ENCODE data around the gene ZNF835. TPM values are rescaled to one million over a fixed set of nuclear protein-coding genes. Genes with fewer than 3 reads are reported as not detected.

ZNF835 gene
- total and polyA plus RNA-seq, 2 of the 13 experiments (the other 11 are each of a cell fraction or from before 2014, with no cell fraction given) = not detected

- peak; percentile 100 for TF ChIP-seq NFAT5 (CRISPR knock-in tag; IDR thresholded peaks at IDR 0.05)
- peak; percentile 76; the same call in 1 of the 2 replicates for TF ChIP-seq ZNF512B (CRISPR knock-in tag; IDR thresholded peaks at IDR 0.05; ENCODE audit: borderline replicate concordance)
- peak; percentile 100 for TF ChIP-seq MEIS2 (CRISPR knock-in tag; IDR thresholded peaks at IDR 0.05)
- TF ChIP-seq RELA (CRISPR knock-in tag; IDR thresholded peaks at IDR 0.05) = peak; percentile 98
- peak; percentile 99 for TF ChIP-seq ZFP36L1 (CRISPR knock-in tag; IDR thresholded peaks at IDR 0.05)
- TF ChIP-seq SP2 (CRISPR knock-in tag; IDR thresholded peaks at IDR 0.05) = peak; percentile 65
- TF ChIP-seq ZNF296 (CRISPR knock-in tag; conservative IDR thresholded peaks at IDR 0.05) = peak; percentile 99
- TF ChIP-seq HOMEZ (CRISPR knock-in tag; IDR thresholded peaks at IDR 0.05; ENCODE audit: low read depth) = peak; percentile 99
- peak; percentile 73 for TF ChIP-seq ZNF609 (CRISPR knock-in tag; IDR thresholded peaks at IDR 0.05; ENCODE audit: borderline replicate concordance)
- TF ChIP-seq XBP1 (CRISPR knock-in tag; IDR thresholded peaks at IDR 0.05) = peak; percentile 99
- peak; percentile 99 for TF ChIP-seq HOXA7 (CRISPR knock-in tag; IDR thresholded peaks at IDR 0.05)
- no peak for TF ChIP-seq SRF (IDR thresholded peaks at IDR 0.05; ENCODE audit: low read depth, low read length)
- peak; percentile 98 for TF ChIP-seq ZNF761 (CRISPR knock-in tag; conservative IDR thresholded peaks at IDR 0.05)
- TF ChIP-seq AHR (CRISPR knock-in tag; IDR thresholded peaks at IDR 0.05) = peak; percentile 100
- TF ChIP-seq ZNF383 (CRISPR knock-in tag; IDR thresholded peaks at IDR 0.05; ENCODE audit: borderline replicate concordance) = no peak
These were observed 33.5 kb downstream of the ZNF835 start (continued) for GRCh38 chr19:56637976-56638555.
